MCF 10A (cell line): ENCODE results near the gene GOLT1A. TPM values are rescaled to one million over a fixed set of nuclear protein-coding genes. Genes with fewer than 3 reads are reported as not detected.

Source experiments
- BruUV-seq: library from RNA; stranded (reverse); fragments of 400-500 nt; replicated peaks from 2 replicates; lab custom pipeline; 2021; lab: Mats Ljungman, UMichigan
- CTCF ChIA-PET: fragments of 300-600 bp; sonication (Branson Sonifier 250); formaldehyde crosslinking; extraction: SDS; loops from one replicate; lab custom pipeline; 2021; ENCODE audit warnings: antibody characterized with exemption, inconsistent platforms; lab: Yijun Ruan, JAX
- POLR2A ChIA-PET: fragments of 300-600, 350-650 bp; sonication (Branson Sonifier 250); formaldehyde crosslinking; extraction: SDS; loops from one replicate; lab custom pipeline; 2020; ENCODE audit warnings: antibody characterized with exemption, inconsistent platforms; lab: Yijun Ruan, JAX
- DNase-seq: peaks from one replicate; pipeline ENCODE4 v3.0.0-alpha.2; 2018; ENCODE audit not compliant: unreplicated experiment
- H3K27ac Mint-ChIP-seq: one replicate; pipeline ENCODE4 v1.8.0; 2022; ENCODE audit warnings: mild to moderate bottlenecking, low read depth, mixed read lengths; ENCODE audit not compliant: unreplicated experiment
- H3K27me3 Mint-ChIP-seq: one replicate; pipeline ENCODE4 v1.8.0; 2022; ENCODE audit warnings: mixed read lengths; ENCODE audit not compliant: insufficient read depth, unreplicated experiment
- H3K36me3 Mint-ChIP-seq: one replicate; pipeline ENCODE4 v1.8.0; 2022; ENCODE audit warnings: mild to moderate bottlenecking, moderate library complexity, mixed read lengths; ENCODE audit not compliant: insufficient read depth, unreplicated experiment
- H3K4me1 Mint-ChIP-seq: one replicate; pipeline ENCODE4 v1.8.0; 2022; ENCODE audit warnings: mixed read lengths; ENCODE audit not compliant: insufficient read depth, unreplicated experiment
- H3K4me3 Mint-ChIP-seq: one replicate; pipeline ENCODE4 v1.8.0; 2022; ENCODE audit warnings: mild to moderate bottlenecking, moderate library complexity, mixed read lengths; ENCODE audit not compliant: unreplicated experiment
- H3K9me3 Mint-ChIP-seq: one replicate; pipeline ENCODE4 v1.8.0; 2022; ENCODE audit warnings: mixed read lengths; ENCODE audit not compliant: unreplicated experiment
- intact Hi-C: fragments of 100-400 bp; cut with micrococcal nuclease; formaldehyde crosslinking; loops from 2 replicates; pipeline ENCODE4 v1.14.1; 2022
- total RNA-seq: library from RNA; stranded (reverse); gene quantifications from 2 replicates; pipeline ENCODE4 v1.2.3, GENCODE V29; 2022
- TF ChIP-seq, protein P1 (sequence below): fragments of 200-600 bp; IDR thresholded peaks from one replicate; pipeline ENCODE4 v1.8.0; 2022; ENCODE audit warnings: antibody characterized with exemption, mild to moderate bottlenecking; ENCODE audit not compliant: unreplicated experiment

The GOLT1A gene
- total RNA-seq, 1 experiment from 2014 or later = 11.5 TPM

- CTCF ChIA-PET = interaction anchor here (0.6 to 16.1 kb wide), 5 partner anchors 109 to 391 kb away, joined by 3 to 289 read pairs (median 3); partner anchors contain the start of gene PLEKHA6
These were observed 38.3 kb upstream of the GOLT1A start for GRCh38 chr1:204251926-204252689.

GRCh38 chr1:204251286-204251685, 37.5 kb upstream of the GOLT1A start:
- Mint-ChIP-seq H3K27ac (no peak overlapping the region), H3K4me3 (no peak overlapping the region), H3K9me3 (no peaks in the 10 kb centered on the region), H3K36me3 (peaks cover 80% of the 10 kb centered on the region), H3K4me1 (peaks cover 7% of the 10 kb centered on the region), H3K27me3 (no peaks in the 10 kb centered on the region)
- CTCF ChIA-PET = interaction anchor here (0.6 to 0.9 kb wide), 2 partner anchors 227 to 390 kb away, joined by 3 read pairs; no protein-coding TSS in a partner anchor
- POLR2A ChIA-PET = no interaction called here
- no TSS peak for BruUV-seq
- no peak for DNase-seq
- TF ChIP-seq, protein P1, sequence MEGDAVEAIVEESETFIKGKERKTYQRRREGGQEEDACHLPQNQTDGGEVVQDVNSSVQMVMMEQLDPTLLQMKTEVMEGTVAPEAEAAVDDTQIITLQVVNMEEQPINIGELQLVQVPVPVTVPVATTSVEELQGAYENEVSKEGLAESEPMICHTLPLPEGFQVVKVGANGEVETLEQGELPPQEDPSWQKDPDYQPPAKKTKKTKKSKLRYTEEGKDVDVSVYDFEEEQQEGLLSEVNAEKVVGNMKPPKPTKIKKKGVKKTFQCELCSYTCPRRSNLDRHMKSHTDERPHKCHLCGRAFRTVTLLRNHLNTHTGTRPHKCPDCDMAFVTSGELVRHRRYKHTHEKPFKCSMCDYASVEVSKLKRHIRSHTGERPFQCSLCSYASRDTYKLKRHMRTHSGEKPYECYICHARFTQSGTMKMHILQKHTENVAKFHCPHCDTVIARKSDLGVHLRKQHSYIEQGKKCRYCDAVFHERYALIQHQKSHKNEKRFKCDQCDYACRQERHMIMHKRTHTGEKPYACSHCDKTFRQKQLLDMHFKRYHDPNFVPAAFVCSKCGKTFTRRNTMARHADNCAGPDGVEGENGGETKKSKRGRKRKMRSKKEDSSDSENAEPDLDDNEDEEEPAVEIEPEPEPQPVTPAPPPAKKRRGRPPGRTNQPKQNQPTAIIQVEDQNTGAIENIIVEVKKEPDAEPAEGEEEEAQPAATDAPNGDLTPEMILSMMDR = no peak
- intact Hi-C loops = no loop called here

More at GRCh38 chr1:204251926-204252689, 38.3 kb upstream of the GOLT1A start:
- Mint-ChIP-seq H3K4me1 (peaks cover 13% of the 10 kb centered on the region), H3K27ac (no peak overlapping the region), H3K9me3 (no peaks in the 10 kb centered on the region), H3K36me3 (peaks cover 80% of the 10 kb centered on the region), H3K27me3 (no peaks in the 10 kb centered on the region), H3K4me3 (no peak overlapping the region)
- no peak for DNase-seq
- intact Hi-C loops = no loop called here
- no TSS peak for BruUV-seq
- TF ChIP-seq, protein P1 = no peak
- POLR2A ChIA-PET = no interaction called here

GRCh38 chr1:204250428-204251030, 36.7 kb upstream of the GOLT1A start:
- peaks cover 80% of the 10 kb centered on the region for H3K36me3 Mint-ChIP-seq
- TF ChIP-seq, protein P1 = no peak
- ChIA-PET CTCF (interaction anchor here (0.5 to 1.2 kb wide), 4 partner anchors 89 to 425 kb away, joined by 3 to 5 read pairs (median 4); no protein-coding TSS in a partner anchor), POLR2A (interaction anchor here (1.0 to 1.1 kb wide), 2 partner anchors 10 to 83 kb away, joined by 3 read pairs; no protein-coding TSS in a partner anchor)
- H3K4me3 Mint-ChIP-seq = no peak overlapping the region
- no peak for DNase-seq
- H3K9me3 Mint-ChIP-seq = no peaks in the 10 kb centered on the region
- no TSS peak for BruUV-seq
- H3K4me1 Mint-ChIP-seq = peaks cover 4% of the 10 kb centered on the region
- intact Hi-C loops = no loop called here
- no peaks in the 10 kb centered on the region for H3K27me3 Mint-ChIP-seq
- no peak overlapping the region for H3K27ac Mint-ChIP-seq
